Gastrocnemius medialis (tissue), 4 donors: ENCODE data around the gene IRF2BPL. TPM values are rescaled to one million over a fixed set of nuclear protein-coding genes. Genes with fewer than 3 reads are reported as not detected.
"Not testable (repeated sequence)": the region's sequence is repeated elsewhere in the genome, so short reads cannot be mapped to it uniquely, and the experiment has no call there.

Experiments used
- ATAC-seq, 2 donors: fragments of 150-250 bp; one replicate each; pipeline ENCODE4 v1.9.1; 2016
- DNase-seq, 2 donors: peaks; one replicate each; pipeline ENCODE4 v3.0.0-alpha.2; 2019
- H3K27ac ChIP-seq, 4 donors: fragments of 200-600 bp; sonication (generic); 1 replicate in 1 of 4; 2 replicates in 3 of 4; pipeline ENCODE4 v1.5.1; 2016 to 2018; ENCODE audit warnings: mild to moderate bottlenecking in 2 of 4, moderate library complexity in 1 of 4
- H3K27me3 ChIP-seq, 3 donors: fragments of 200-600 bp; sonication (generic) in 2 of 3; 1 replicate in 1 of 3; 2 replicates in 2 of 3; pipeline versions ENCODE4 v1.5.1 to v1.6.0; 2016 to 2019; ENCODE audit warnings: mild to moderate bottlenecking in 1 of 3, moderate library complexity in 1 of 3
- H3K36me3 ChIP-seq, 2 donors: fragments of 200-600 bp; sonication (generic) in 1 of 2; one replicate each; pipeline ENCODE4 v1.5.1; 2017 to 2018
- H3K4me1 ChIP-seq, 2 donors: fragments of 200-600 bp; sonication (generic) in 1 of 2; one replicate each; pipeline ENCODE4 v1.5.1; 2016 to 2017; ENCODE audit warnings: mild to moderate bottlenecking in 2 of 2
- H3K4me3 ChIP-seq, 4 donors: fragments of 200-600 bp; sonication (generic) in 3 of 4; 1 replicate in 1 of 4; 2 replicates in 3 of 4; pipeline ENCODE4 v1.5.1; 2016 to 2019; ENCODE audit warnings: mild to moderate bottlenecking in 2 of 4
- H3K9me3 ChIP-seq, 3 donors: fragments of 200-600 bp; sonication (generic) in 2 of 3; 1 replicate in 1 of 3; 2 replicates in 2 of 3; pipeline ENCODE4 v1.5.1; 2016 to 2019
- CTCF ChIP-seq, 5 experiments: fragments of 450-650 bp in 3 of 5; fragments of 200-600 bp in 2 of 5; sonication (generic) in 2 of 5; IDR thresholded peaks in 4 of 5; conservative IDR thresholded peaks in 1 of 5; 1 replicate in 4 of 5; 2 replicates in 1 of 5; pipeline ENCODE4 v1.5.1; 2016 to 2019; ENCODE audit warnings: antibody characterized with exemption in 5 of 5, mild to moderate bottlenecking in 3 of 5, moderate library complexity in 3 of 5
- POLR2A ChIP-seq, 2 donors: fragments of 450-650 bp; IDR thresholded peaks; one replicate each; pipeline ENCODE4 v1.6.1; 2017; ENCODE audit warnings: antibody characterized with exemption in 2 of 2, mild to moderate bottlenecking in 2 of 2, moderate library complexity in 2 of 2
- in situ Hi-C, 4 donors: fragments of 200-750 bp; cut with MboI; loops; one replicate each; pipeline versions ENCODE4 v1.15.0 to v1.8.0; 2017; ENCODE audit warnings: low sequenced_read_pairs in 4 of 4
- intact Hi-C: fragments of 100-400 bp; cut with DNase I; formaldehyde crosslinking; loops from one replicate; pipeline ENCODE4 v1.15.1; 2023; ENCODE audit warnings: low total_unique reads
- total RNA-seq, 4 donors: library from RNA; depleted of rRNA; stranded (reverse); fragments of >200 nt; gene quantifications; one replicate each; pipeline versions ENCODE4 v1.1.0 to v1.2.3, GENCODE V29; 2016

The IRF2BPL gene
- total RNA-seq, 4 donors from 2014 or later: 15.0 to 26.4 (median 17.0) TPM

GRCh38 chr14:77023001-77023996, 5.2 kb downstream of the IRF2BPL start:
- in situ Hi-C loops: no loop called here

GRCh38 chr14:77022236-77022852, 6.2 kb downstream of the IRF2BPL start:
- H3K36me3 ChIP-seq: no peaks in the 10 kb centered on the region
- intact Hi-C loops (loop anchor here (2.0 kb wide), 1 partner anchor 66 kb away; no protein-coding TSS in a partner anchor), in situ Hi-C loops (no loop called here)
- DNase-seq (no peak), ATAC-seq (peak; percentile 18 to 24)
- peaks cover 36 to 39% of the 10 kb centered on the region in 2 donors for H3K4me1 ChIP-seq
- no peaks in the 10 kb centered on the region for H3K9me3 ChIP-seq
- no peak overlapping the region for H3K4me3 ChIP-seq
- H3K27ac ChIP-seq: peak overlapping the region; percentile 95 to 100 (median 100)
- TF ChIP-seq POLR2A (IDR thresholded peaks at IDR 0.05) (no peak), CTCF (IDR thresholded peaks at IDR 0.05 in 4 of 5, conservative IDR thresholded peaks at IDR 0.05 in 1 of 5) (no peak)
- no peaks in the 10 kb centered on the region for H3K27me3 ChIP-seq

More at GRCh38 chr14:77023001-77023996, 5.2 kb downstream of the IRF2BPL start:
- Histone ChIP-seq H3K9me3 (no peaks in the 10 kb centered on the region), H3K27me3 (no peaks in the 10 kb centered on the region), H3K4me1 (peaks cover 36 to 39% of the 10 kb centered on the region in 2 donors), H3K36me3 (no peaks in the 10 kb centered on the region), H3K4me3 (peak overlapping the region in 3 of 4 donors; percentile 53 to 94 (median 88)), H3K27ac (peak overlapping the region; percentile 95 to 100 (median 100))
- intact Hi-C loops: loop anchor here (2.0 kb wide), 1 partner anchor 66 kb away; no protein-coding TSS in a partner anchor
- ATAC-seq (peak; percentile 45 to 61), DNase-seq (no peak)
- TF ChIP-seq CTCF (IDR thresholded peaks at IDR 0.05 in 4 of 5, conservative IDR thresholded peaks at IDR 0.05 in 1 of 5): peak in 2 of 5 experiments; percentile 8 to 17
- no peak for TF ChIP-seq POLR2A (IDR thresholded peaks at IDR 0.05)

- H3K36me3 ChIP-seq, H3K9me3 ChIP-seq, H3K27me3 ChIP-seq, intact Hi-C loops, H3K4me3 ChIP-seq, DNase-seq, in situ Hi-C loops, ATAC-seq: not testable (repeated sequence)
- peak overlapping the region in 3 of 4 donors; percentile 33 to 100 (median 95) for H3K27ac ChIP-seq
- peaks cover 36 to 39% of the 10 kb centered on the region in 2 donors for H3K4me1 ChIP-seq
These were observed 7.1 kb downstream of the IRF2BPL start for GRCh38 chr14:77021424-77021823.

- Histone ChIP-seq H3K4me3 (no peak overlapping the region), H3K27ac (no peak overlapping the region), H3K9me3 (no peaks in the 10 kb centered on the region), H3K4me1 (peaks cover 25 to 29% of the 10 kb centered on the region in 2 donors), H3K27me3 (no peaks in the 10 kb centered on the region), H3K36me3 (no peaks in the 10 kb centered on the region)
- TF ChIP-seq CTCF (IDR thresholded peaks at IDR 0.05 in 4 of 5, conservative IDR thresholded peaks at IDR 0.05 in 1 of 5): no peak
- no peak for TF ChIP-seq POLR2A (IDR thresholded peaks at IDR 0.05)
- DNase-seq (no peak), ATAC-seq (no peak)
- intact Hi-C loops (no loop called here), in situ Hi-C loops (loop anchor here in 1 of 4 donors (10.0 kb wide), 1 partner anchor 46 kb away; no protein-coding TSS in a partner anchor)
These were observed 9.7 kb downstream of the IRF2BPL start for GRCh38 chr14:77018785-77019184.
